A673 (cell line): Measurements from ENCODE around the gene ACOXL. TPM values are rescaled to one million over a fixed set of nuclear protein-coding genes. Genes with fewer than 3 reads are reported as not detected.

Source experiments
- BruUV-seq: library from RNA; stranded (reverse); fragments of 400-500 nt; replicated peaks from 2 replicates; lab custom pipeline; 2021; lab: Mats Ljungman, UMichigan
- CTCF ChIA-PET: fragments of 300-600 bp; sonication (Branson Sonifier 250); formaldehyde crosslinking; loops from one replicate; lab custom pipeline; 2022; ENCODE audit warnings: antibody characterized with exemption; lab: Charles Lee
- POLR2A ChIA-PET: fragments of 300-600 bp; sonication (Branson Sonifier 250); formaldehyde crosslinking; loops from one replicate; lab custom pipeline; 2022; ENCODE audit warnings: antibody characterized with exemption; ENCODE audit not compliant: low non-redundant PET; lab: Charles Lee
- DNase-seq: peaks from one replicate; pipeline ENCODE4 v3.0.0-alpha.2; 2015; ENCODE audit warnings: low spot score
- H3K27ac ChIP-seq: fragments of 200-600 bp; sonication (generic); 2 replicates; pipeline ENCODE4 v1.5.1; 2016; ENCODE audit warnings: mixed run types, low read depth, mild to moderate bottlenecking, mixed read lengths, antibody characterized with exemption, low read length; ENCODE audit not compliant: poor library complexity, severe bottlenecking
- H3K27me3 ChIP-seq: fragments of 200-600 bp; sonication (generic); replicated peaks from 2 replicates; pipeline ENCODE4 v1.6.1; 2017; ENCODE audit warnings: mixed run types, low read depth, mild to moderate bottlenecking, mixed read lengths, antibody characterized with exemption, low read length; ENCODE audit not compliant: insufficient read depth, poor library complexity
- H3K36me3 ChIP-seq: fragments of 200-600 bp; sonication (generic); 2 replicates; pipeline ENCODE4 v1.6.1; 2016; ENCODE audit warnings: mixed run types, mild to moderate bottlenecking, mixed read lengths, antibody characterized with exemption, low read length; ENCODE audit not compliant: insufficient read depth, poor library complexity, severe bottlenecking
- H3K4me1 ChIP-seq: fragments of 200-600 bp; sonication (generic); 2 replicates; pipeline ENCODE4 v1.6.1; 2017; ENCODE audit warnings: mixed run types, mild to moderate bottlenecking, mixed read lengths, antibody characterized with exemption, low read length; ENCODE audit not compliant: insufficient read depth, poor library complexity, severe bottlenecking
- H3K4me3 ChIP-seq: fragments of 200-600 bp; sonication (generic); 2 replicates; pipeline ENCODE4 v1.5.1; 2016; ENCODE audit warnings: low read depth, mixed run types, mild to moderate bottlenecking, mixed read lengths, low read length; ENCODE audit not compliant: poor library complexity, severe bottlenecking
- H3K9me3 ChIP-seq: fragments of 200-600 bp; sonication (generic); 2 replicates; pipeline ENCODE4 v1.6.1; 2016; ENCODE audit warnings: mixed run types, low read depth, mild to moderate bottlenecking, mixed read lengths, antibody characterized with exemption, low read length; ENCODE audit not compliant: poor library complexity, severe bottlenecking
- CTCF ChIP-seq: fragments of 300-800, 200-600 bp; sonication (generic); conservative IDR thresholded peaks from 2 replicates; pipeline ENCODE4 v1.5.1; 2017; ENCODE audit warnings: low read depth, mild to moderate bottlenecking, antibody characterized with exemption, low read length, moderate library complexity, mixed read lengths
- EZH2 ChIP-seq: fragments of 200-600 bp; sonication (generic); IDR thresholded peaks from 2 replicates; pipeline ENCODE4 v1.6.1; 2017; ENCODE audit warnings: borderline replicate concordance, low read depth, mild to moderate bottlenecking, mixed read lengths, antibody characterized with exemption, low read length; ENCODE audit not compliant: poor library complexity, severe bottlenecking
- intact Hi-C: fragments of 100-400 bp; cut with micrococcal nuclease; formaldehyde crosslinking; loops from one replicate; pipeline ENCODE4 v1.10.0; 2022; ENCODE audit not compliant: unreplicated experiment
- total RNA-seq: library from RNA; stranded (reverse); gene quantifications from 2 replicates; pipeline ENCODE4 v1.2.3, GENCODE V29; 2021

ACOXL gene
- total RNA-seq, 1 experiment from 2014 or later: not detected

- no peaks in the 10 kb centered on the region for H3K9me3 ChIP-seq
- H3K4me1 ChIP-seq: no peaks in the 10 kb centered on the region
- no peak for TF ChIP-seq CTCF
- no peak for TF ChIP-seq EZH2
- intact Hi-C loops: no loop called here
- POLR2A ChIA-PET: no interaction called here
- peaks cover 86% of the 10 kb centered on the region for H3K27me3 ChIP-seq
- H3K36me3 ChIP-seq: no peaks in the 10 kb centered on the region
- BruUV-seq: no TSS peak
- CTCF ChIA-PET: no interaction called here
- no peak overlapping the region for H3K27ac ChIP-seq
- H3K4me3 ChIP-seq: no peak overlapping the region
- DNase-seq: no peak
Observed at GRCh38 chr2:110791435-110791834, 59.1 kb downstream of the ACOXL start.

- Histone ChIP-seq H3K27ac (no peak overlapping the region), H3K27me3 (peaks cover 90% of the 10 kb centered on the region), H3K36me3 (no peaks in the 10 kb centered on the region), H3K4me1 (no peaks in the 10 kb centered on the region), H3K9me3 (no peaks in the 10 kb centered on the region), H3K4me3 (no peak overlapping the region)
- intact Hi-C loops: no loop called here
- ChIA-PET CTCF (no interaction called here), POLR2A (no interaction called here)
- no TSS peak for BruUV-seq
- TF ChIP-seq EZH2 (no peak), CTCF (no peak)
- DNase-seq: no peak
Observed at GRCh38 chr2:110793034-110793433, 60.7 kb downstream of the ACOXL start.

GRCh38 chr2:110794390-110794789 is 62.0 kb downstream of the ACOXL start:
- Histone ChIP-seq H3K27me3 (peaks cover 77% of the 10 kb centered on the region), H3K27ac (no peak overlapping the region), H3K4me1 (no peaks in the 10 kb centered on the region), H3K4me3 (no peak overlapping the region), H3K36me3 (no peaks in the 10 kb centered on the region), H3K9me3 (no peaks in the 10 kb centered on the region)
- TF ChIP-seq CTCF: no peak
- TF ChIP-seq EZH2: no peak
- no peak for DNase-seq
- no TSS peak for BruUV-seq
- ChIA-PET CTCF (no interaction called here), POLR2A (no interaction called here)
- intact Hi-C loops: no loop called here
